Neuronal stem cell (in vitro differentiated cells): ENCODE data around the gene LHFPL2.
A peak's percentile ranks its signal among the peaks of the same experiment; 100 is the strongest.

Source experiments
- DNase-seq: peaks from one replicate; pipeline ENCODE4 v3.0.0-alpha.2; 2013; ENCODE audit warnings: low spot score
- H2AFZ ChIP-seq: one replicate; pipeline ENCODE4 v1.6.1; 2013; ENCODE audit warnings: mild to moderate bottlenecking, low read length, inconsistent platforms
- H2AK5ac ChIP-seq: 2 replicates; pipeline ENCODE4 v1.6.1; 2013; ENCODE audit warnings: low read depth, mild to moderate bottlenecking, inconsistent platforms, low read length, moderate library complexity, mixed read lengths
- H2BK120ac ChIP-seq: 2 replicates; pipeline ENCODE4 v1.6.1; 2013; ENCODE audit warnings: low read depth, mild to moderate bottlenecking, inconsistent platforms, low read length, moderate library complexity, mixed read lengths
- H2BK12ac ChIP-seq: one replicate; pipeline ENCODE4 v1.6.1; 2013; ENCODE audit warnings: low read length, inconsistent platforms
- H2BK15ac ChIP-seq: 2 replicates; pipeline ENCODE4 v1.6.1; 2013; ENCODE audit warnings: mild to moderate bottlenecking, low read length, inconsistent platforms, mixed read lengths
- H2BK5ac ChIP-seq: one replicate; pipeline ENCODE4 v1.6.1; 2013; ENCODE audit warnings: inconsistent platforms, mild to moderate bottlenecking, low read length, moderate library complexity
- H3K14ac ChIP-seq: one replicate; pipeline ENCODE4 v1.6.1; 2013; ENCODE audit warnings: low read length, inconsistent platforms
- H3K18ac ChIP-seq: 2 replicates; pipeline ENCODE4 v1.6.1; 2013; ENCODE audit warnings: low read length, inconsistent platforms
- H3K23ac ChIP-seq: 2 replicates; pipeline ENCODE4 v1.6.1; 2013; ENCODE audit warnings: low read depth, mild to moderate bottlenecking, mixed read lengths, low read length, inconsistent platforms; ENCODE audit not compliant: poor library complexity
- H3K27ac ChIP-seq: replicated peaks from 3 replicates; pipeline ENCODE4 v1.5.1; 2013; ENCODE audit warnings: low read length, inconsistent platforms
- H3K27me3 ChIP-seq, 3 experiments: 2 replicates each; pipeline ENCODE4 v1.6.1; 2013; ENCODE audit warnings: low read length in 3 of 3, mild to moderate bottlenecking in 2 of 3, inconsistent platforms in 1 of 3, low read depth in 1 of 3, mixed read lengths in 1 of 3, moderate library complexity in 1 of 3; ENCODE audit not compliant: control insufficient read depth in 3 of 3, insufficient read depth in 3 of 3
- H3K36me3 ChIP-seq, 2 donors: replicated peaks in 1 of 2; 2 replicates each; pipeline ENCODE4 v1.6.1; 2013; ENCODE audit warnings: low read length in 2 of 2; ENCODE audit not compliant: control insufficient read depth in 2 of 2, insufficient read depth in 2 of 2
- H3K4ac ChIP-seq: 2 replicates; pipeline ENCODE4 v1.6.1; 2013; ENCODE audit warnings: inconsistent platforms, mild to moderate bottlenecking, low read length, moderate library complexity
- H3K4me1 ChIP-seq, 2 donors: 1 replicate in 1 of 2; 2 replicates in 1 of 2; pipeline ENCODE4 v1.6.1; 2013; ENCODE audit warnings: low read length in 2 of 2, low read depth in 1 of 2; ENCODE audit not compliant: control insufficient read depth in 2 of 2, insufficient read depth in 1 of 2
- H3K4me2 ChIP-seq: one replicate; pipeline ENCODE4 v1.6.1; 2013; ENCODE audit warnings: mild to moderate bottlenecking, low read length, inconsistent platforms; ENCODE audit not compliant: insufficient read depth, poor library complexity, severe bottlenecking
- H3K4me3 ChIP-seq, 2 donors: 2 replicates each; pipeline ENCODE4 v1.5.1; 2013; ENCODE audit warnings: low read length in 2 of 2, mild to moderate bottlenecking in 2 of 2, inconsistent platforms in 1 of 2, moderate library complexity in 1 of 2
- H3K79me1 ChIP-seq: one replicate; pipeline ENCODE4 v1.6.1; 2013; ENCODE audit warnings: low read depth, mild to moderate bottlenecking, inconsistent platforms, low read length, moderate library complexity
- H3K9ac ChIP-seq: one replicate; pipeline ENCODE4 v1.6.1; 2013; ENCODE audit warnings: mild to moderate bottlenecking, low read depth, low read length, inconsistent platforms; ENCODE audit not compliant: poor library complexity
- H3K9me3 ChIP-seq, 2 donors: replicated peaks in 1 of 2; 2 replicates each; pipeline versions ENCODE3 to v1.6.1; 2013; ENCODE audit warnings: low read length in 2 of 2, mild to moderate bottlenecking in 2 of 2, inconsistent platforms in 1 of 2, low read depth in 1 of 2, mixed read lengths in 1 of 2, moderate library complexity in 1 of 2; ENCODE audit not compliant: control insufficient read depth in 2 of 2, insufficient read depth in 1 of 2
- H4K8ac ChIP-seq: one replicate; pipeline ENCODE4 v1.6.1; 2013; ENCODE audit warnings: low read depth, mild to moderate bottlenecking, inconsistent platforms, low read length, moderate library complexity
- H4K91ac ChIP-seq: one replicate; pipeline ENCODE4 v1.6.1; 2013; ENCODE audit warnings: low read length, low read depth, mild to moderate bottlenecking, inconsistent platforms; ENCODE audit not compliant: poor library complexity
- WGBS, 2 donors: extraction: QIAGEN DNeasy Blood & Tissue Kit; methylation state at CpG; one replicate each; pipeline ENCODE4 v1.1.7; 2013; ENCODE audit warnings: missing lambda C conversion rate in 2 of 2, mixed read lengths in 1 of 2; ENCODE audit not compliant: insufficient read length in 2 of 2, insufficient replicate concordance in 1 of 2; ENCODE audit errors: extremely low coverage in 2 of 2; 5-methylcytosine and 5-hydroxymethylcytosine counted together

LHFPL2 gene

DNA sequence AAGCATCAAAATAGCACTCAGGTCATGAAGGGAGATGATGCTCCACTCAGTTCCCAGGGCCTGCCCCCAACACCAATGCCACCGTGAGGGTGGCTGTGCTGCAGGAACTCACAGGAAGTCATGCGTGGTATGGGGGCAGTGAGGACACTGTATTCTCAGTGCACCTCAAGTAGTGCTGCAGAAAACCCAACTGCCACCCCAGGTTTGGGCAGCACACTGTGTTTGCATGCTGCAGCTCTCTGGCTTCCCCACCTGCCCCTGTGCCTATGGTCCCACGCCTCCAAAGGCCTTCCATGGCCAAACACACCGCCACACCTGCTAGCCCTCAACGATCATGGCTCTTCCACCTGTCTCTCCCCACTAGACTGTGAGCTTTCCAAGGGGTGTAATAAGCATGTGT, 14.3 kb downstream of the LHFPL2 start:
- Histone ChIP-seq H4K91ac (no peak overlapping the region), H3K4me3 (no peak overlapping the region), H3K4me2 (no peak overlapping the region), H3K9me3 (peaks cover 0 to 10% of the 10 kb centered on the region in 2 donors), H3K4me1 (peaks cover 8 to 9% of the 10 kb centered on the region in 2 donors), H3K9ac (peak overlapping the region; percentile 63), H3K36me3 (peaks cover 7 to 47% of the 10 kb centered on the region in 2 donors), H3K23ac (no peak overlapping the region), H2BK15ac (no peak overlapping the region), H2AFZ (no peak overlapping the region), H2BK5ac (no peak overlapping the region), H3K14ac (no peak overlapping the region), H3K79me1 (peaks cover 6% of the 10 kb centered on the region), H2BK120ac (no peak overlapping the region), H4K8ac (no peak overlapping the region), H3K4ac (no peak overlapping the region), H2AK5ac (no peak overlapping the region), H2BK12ac (no peak overlapping the region), H3K18ac (peak overlapping the region; percentile 36), H3K27ac (no peak overlapping the region), H3K27me3 (no peaks in the 10 kb centered on the region)
- WGBS, 2 donors, result no CpG with 5 or more reads among the region's 5 CpGs
- no peak for DNase-seq

DNA sequence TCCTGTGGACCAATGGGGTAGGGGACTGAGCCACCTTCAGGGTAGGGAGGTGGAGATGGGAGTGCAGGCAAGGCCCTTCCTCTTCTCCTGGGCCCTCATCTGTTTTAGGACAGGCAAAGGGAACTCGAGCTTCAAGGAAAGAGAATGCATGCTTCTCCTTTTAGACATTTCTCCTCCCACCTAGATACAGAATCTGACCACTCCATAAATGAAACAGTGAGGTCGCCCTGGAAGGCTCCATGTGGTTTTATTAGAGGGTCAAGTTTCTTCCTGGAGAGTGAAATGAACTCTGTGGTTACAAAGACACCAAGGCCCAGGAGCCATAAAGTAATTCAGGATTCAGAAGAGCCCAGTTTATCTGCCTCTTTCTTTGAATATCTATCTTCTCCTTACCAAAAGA, 14.9 kb downstream of the LHFPL2 start:
- Histone ChIP-seq H2BK120ac (no peak overlapping the region), H3K18ac (no peak overlapping the region), H3K36me3 (peaks cover 7 to 50% of the 10 kb centered on the region in 2 donors), H3K9ac (no peak overlapping the region), H3K4me2 (no peak overlapping the region), H3K9me3 (peaks cover 0 to 10% of the 10 kb centered on the region in 2 donors), H3K4me3 (no peak overlapping the region), H4K8ac (no peak overlapping the region), H3K4ac (no peak overlapping the region), H3K14ac (no peak overlapping the region), H3K79me1 (peaks cover 6% of the 10 kb centered on the region), H2BK15ac (no peak overlapping the region), H3K27me3 (no peaks in the 10 kb centered on the region), H2BK5ac (no peak overlapping the region), H3K4me1 (peaks cover 4% of the 10 kb centered on the region in 2 donors), H2AFZ (no peak overlapping the region), H2AK5ac (no peak overlapping the region), H3K23ac (no peak overlapping the region), H4K91ac (no peak overlapping the region), H2BK12ac (no peak overlapping the region), H3K27ac (no peak overlapping the region)
- WGBS, 2 donors, result no CpG with 5 or more reads among the region's 2 CpGs
- no peak for DNase-seq

- Histone ChIP-seq H3K79me1 (peaks cover 5% of the 10 kb centered on the region), H2BK15ac (no peak overlapping the region), H3K4ac (no peak overlapping the region), H2AK5ac (no peak overlapping the region), H3K27me3 (no peaks in the 10 kb centered on the region), H3K27ac (no peak overlapping the region), H3K23ac (no peak overlapping the region), H3K4me1 (no peaks in the 10 kb centered on the region), H3K4me3 (no peak overlapping the region), H3K4me2 (no peak overlapping the region), H3K14ac (no peak overlapping the region), H3K18ac (no peak overlapping the region), H3K36me3 (peaks cover 7 to 54% of the 10 kb centered on the region in 2 donors), H2BK120ac (no peak overlapping the region), H2AFZ (no peak overlapping the region), H2BK12ac (no peak overlapping the region), H4K8ac (no peak overlapping the region), H4K91ac (no peak overlapping the region), H3K9ac (no peak overlapping the region), H3K9me3 (peaks cover 0 to 10% of the 10 kb centered on the region in 2 donors), H2BK5ac (no peak overlapping the region)
- no peak for DNase-seq
- WGBS, 2 donors, result no CpG with 5 or more reads among the region's 2 CpGs
Observed at GRCh38 chr5:78632467-78632866, 16.1 kb downstream of the LHFPL2 start.

DNA sequence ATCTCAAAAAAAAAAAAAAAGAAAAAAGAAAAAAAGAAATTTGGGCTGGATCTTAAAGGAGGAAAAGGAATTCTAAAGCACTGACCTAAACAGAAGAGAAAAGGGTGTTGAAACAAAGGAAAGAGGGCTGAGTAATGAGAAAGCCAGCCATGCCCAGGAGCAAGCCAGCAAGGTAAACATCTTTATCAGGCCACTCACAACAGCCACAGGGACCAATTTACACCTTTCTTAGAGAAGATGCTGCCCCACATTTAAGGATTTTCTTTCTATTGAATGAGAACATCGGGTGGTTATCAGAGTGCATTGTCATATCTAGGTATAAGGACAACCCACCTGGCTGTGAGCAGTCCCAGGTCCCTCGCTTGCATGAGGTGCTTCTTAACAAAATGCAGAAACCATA, 16.6 kb downstream of the LHFPL2 start:
- Histone ChIP-seq H4K8ac (no peak overlapping the region), H3K79me1 (peaks cover 4% of the 10 kb centered on the region), H3K27me3 (no peaks in the 10 kb centered on the region), H3K27ac (no peak overlapping the region), H4K91ac (no peak overlapping the region), H2BK120ac (no peak overlapping the region), H3K18ac (no peak overlapping the region), H3K23ac (no peak overlapping the region), H3K9me3 (peaks cover 0 to 10% of the 10 kb centered on the region in 2 donors), H2BK5ac (no peak overlapping the region), H3K36me3 (peaks cover 7 to 54% of the 10 kb centered on the region in 2 donors), H3K9ac (no peak overlapping the region), H2AK5ac (no peak overlapping the region), H3K4ac (no peak overlapping the region), H3K4me3 (no peak overlapping the region), H2AFZ (no peak overlapping the region), H3K14ac (no peak overlapping the region), H3K4me1 (no peaks in the 10 kb centered on the region), H2BK15ac (no peak overlapping the region), H2BK12ac (no peak overlapping the region), H3K4me2 (no peak overlapping the region)
- DNase-seq, result no peak
- WGBS, 2 donors, result no CpG with 5 or more reads among the region's 2 CpGs
